ENCODE measurements around the gene SESN2. TPM values are rescaled to one million over a fixed set of nuclear protein-coding genes. Genes with fewer than 3 reads are reported as not detected.
A peak's percentile ranks its signal among the peaks of the same experiment; 100 is the strongest.

The SESN2 gene
- total RNA-seq, 4 donors from 2014 or later: 7.5 to 16.4 (median 11.9) TPM

GRCh38 chr1:28236656-28237322 is 22.5 kb upstream of the SESN2 start:
- H3K27ac ChIP-seq (replicated peaks in 1 of 4): peak overlapping the region; percentile 87 to 95 (median 88)
- DNase-seq (ENCODE audit: extremely low spot score): no peak
- TF ChIP-seq, protein P1, sequence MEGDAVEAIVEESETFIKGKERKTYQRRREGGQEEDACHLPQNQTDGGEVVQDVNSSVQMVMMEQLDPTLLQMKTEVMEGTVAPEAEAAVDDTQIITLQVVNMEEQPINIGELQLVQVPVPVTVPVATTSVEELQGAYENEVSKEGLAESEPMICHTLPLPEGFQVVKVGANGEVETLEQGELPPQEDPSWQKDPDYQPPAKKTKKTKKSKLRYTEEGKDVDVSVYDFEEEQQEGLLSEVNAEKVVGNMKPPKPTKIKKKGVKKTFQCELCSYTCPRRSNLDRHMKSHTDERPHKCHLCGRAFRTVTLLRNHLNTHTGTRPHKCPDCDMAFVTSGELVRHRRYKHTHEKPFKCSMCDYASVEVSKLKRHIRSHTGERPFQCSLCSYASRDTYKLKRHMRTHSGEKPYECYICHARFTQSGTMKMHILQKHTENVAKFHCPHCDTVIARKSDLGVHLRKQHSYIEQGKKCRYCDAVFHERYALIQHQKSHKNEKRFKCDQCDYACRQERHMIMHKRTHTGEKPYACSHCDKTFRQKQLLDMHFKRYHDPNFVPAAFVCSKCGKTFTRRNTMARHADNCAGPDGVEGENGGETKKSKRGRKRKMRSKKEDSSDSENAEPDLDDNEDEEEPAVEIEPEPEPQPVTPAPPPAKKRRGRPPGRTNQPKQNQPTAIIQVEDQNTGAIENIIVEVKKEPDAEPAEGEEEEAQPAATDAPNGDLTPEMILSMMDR (IDR thresholded peaks at IDR 0.05): no peak
- TF ChIP-seq POLR2AphosphoS5 (IDR thresholded peaks at IDR 0.05) (no peak), POLR2A (IDR thresholded peaks at IDR 0.05; ENCODE audit: low read depth) (no peak), EP300 (IDR thresholded peaks at IDR 0.05) (no peak)
- H3K4me3 ChIP-seq: peak overlapping the region; percentile 77 to 97 (median 92)
- WGBS: 16% methylated on average over 19 of the region's 20 CpGs
- H3K4me1 ChIP-seq: peaks cover 18 to 36% (median 34%) of the 10 kb centered on the region in 4 donors
- H3K27me3 ChIP-seq: no peaks in the 10 kb centered on the region
- H3K36me3 ChIP-seq: peaks cover 0 to 10% (median 0%) of the 10 kb centered on the region in 4 donors
- no peaks in the 10 kb centered on the region for H3K9me3 ChIP-seq
- intact Hi-C loops (cut with DNase I): no loop called here

DNA sequence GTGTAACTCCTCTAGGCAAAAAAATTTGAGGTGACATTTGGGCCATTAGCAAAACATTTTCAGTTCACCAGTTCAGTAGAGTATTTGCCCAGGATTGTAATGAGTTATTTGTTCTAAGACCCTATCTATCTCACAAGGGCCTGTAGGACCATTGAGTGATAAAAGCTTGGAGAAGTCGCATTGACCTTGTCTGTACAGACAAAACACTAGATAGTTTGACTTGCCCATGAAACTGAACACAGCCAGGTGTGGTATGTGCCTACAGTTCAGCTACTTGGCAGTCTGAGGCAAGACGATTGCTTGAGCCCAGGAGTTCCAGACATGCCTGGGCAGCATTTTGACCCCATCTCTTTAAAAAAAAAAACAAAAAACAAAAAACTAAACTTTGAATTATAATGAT is 20.3 kb upstream of the SESN2 start:
- intact Hi-C loops (cut with DNase I): no loop called here
- Histone ChIP-seq H3K9me3 (no peaks in the 10 kb centered on the region), H3K27ac (replicated peaks in 1 of 4) (no peak overlapping the region), H3K4me3 (no peak overlapping the region), H3K27me3 (no peaks in the 10 kb centered on the region), H3K4me1 (peaks cover 14 to 24% (median 23%) of the 10 kb centered on the region in 4 donors), H3K36me3 (peaks cover 0 to 10% (median 0%) of the 10 kb centered on the region in 4 donors)
- no peak for TF ChIP-seq POLR2A (IDR thresholded peaks at IDR 0.05; ENCODE audit: low read depth)
- no peak for TF ChIP-seq POLR2AphosphoS5 (IDR thresholded peaks at IDR 0.05)
- no peak for TF ChIP-seq EP300 (IDR thresholded peaks at IDR 0.05)
- TF ChIP-seq, protein P1 (IDR thresholded peaks at IDR 0.05): no peak
- DNase-seq (ENCODE audit: extremely low spot score): no peak
- WGBS: 81% methylated on average over 2 of the region's 2 CpGs

GRCh38 chr1:28240024-28240423 is 19.3 kb upstream of the SESN2 start:
- Histone ChIP-seq H3K36me3 (peaks cover 0 to 10% (median 0%) of the 10 kb centered on the region in 4 donors), H3K27ac (replicated peaks in 1 of 4) (no peak overlapping the region), H3K9me3 (no peaks in the 10 kb centered on the region), H3K4me1 (peaks cover 14 to 23% (median 21%) of the 10 kb centered on the region in 4 donors), H3K4me3 (no peak overlapping the region), H3K27me3 (no peaks in the 10 kb centered on the region)
- TF ChIP-seq POLR2A (IDR thresholded peaks at IDR 0.05; ENCODE audit: low read depth): no peak
- TF ChIP-seq, protein P1 (IDR thresholded peaks at IDR 0.05): no peak
- TF ChIP-seq EP300 (IDR thresholded peaks at IDR 0.05): no peak
- no peak for TF ChIP-seq POLR2AphosphoS5 (IDR thresholded peaks at IDR 0.05)
- DNase-seq (ENCODE audit: extremely low spot score): no peak
- 92% methylated on average over 4 of the region's 4 CpGs for WGBS
- intact Hi-C loops (cut with DNase I): no loop called here

DNA sequence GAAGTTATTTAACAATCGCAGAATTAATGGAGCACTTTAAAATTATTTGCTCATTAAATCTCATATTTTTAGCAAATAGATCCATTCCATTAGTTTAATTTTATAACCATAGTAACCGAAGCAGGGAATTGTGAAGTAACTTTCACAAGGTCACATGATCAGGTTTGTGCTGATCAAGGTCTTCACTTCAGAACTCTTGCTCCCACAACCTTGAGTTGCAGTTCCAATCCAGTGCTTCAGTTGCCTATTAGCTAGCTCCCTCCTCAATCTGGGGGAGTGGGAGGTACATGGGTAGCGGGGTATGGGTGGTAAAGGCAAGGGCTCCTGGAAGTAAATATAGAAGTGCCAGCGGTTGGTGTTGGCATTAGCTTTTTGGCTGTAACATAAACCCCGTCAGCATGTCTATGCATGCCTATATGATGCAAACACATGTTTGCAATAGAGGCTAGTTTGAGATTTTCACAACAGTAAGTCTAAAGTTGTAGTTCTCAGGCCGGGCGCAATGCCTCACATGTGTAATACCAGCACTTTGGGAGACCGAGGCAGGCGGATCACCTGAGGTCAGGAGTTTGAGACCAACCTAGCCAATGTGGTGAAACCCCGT is 17.6 kb upstream of the SESN2 start:
- intact Hi-C loops (cut with DNase I): no loop called here
- no peak overlapping the region for H3K4me3 ChIP-seq
- peaks cover 11 to 20% (median 14%) of the 10 kb centered on the region in 4 donors for H3K4me1 ChIP-seq
- no peak overlapping the region for H3K27ac ChIP-seq (replicated peaks in 1 of 4)
- H3K36me3 ChIP-seq: peaks cover 0 to 10% (median 0%) of the 10 kb centered on the region in 4 donors
- 98% methylated on average over 10 of the region's 10 CpGs for WGBS
- H3K9me3 ChIP-seq: no peaks in the 10 kb centered on the region
- H3K27me3 ChIP-seq: no peaks in the 10 kb centered on the region
- DNase-seq (ENCODE audit: extremely low spot score): no peak
- TF ChIP-seq POLR2A (IDR thresholded peaks at IDR 0.05; ENCODE audit: low read depth) (no peak), EP300 (IDR thresholded peaks at IDR 0.05) (no peak), POLR2AphosphoS5 (IDR thresholded peaks at IDR 0.05) (no peak)
- TF ChIP-seq, protein P1 (IDR thresholded peaks at IDR 0.05): no peak

Measured in esophagus muscularis mucosa (tissue), 4 donors.